Choroid plexus epithelial cell (primary cell): ENCODE data around the gene UNC5B.

Experiments used
- DNase-seq: peaks from one replicate; pipeline ENCODE4 v3.0.0-alpha.2; 2010; ENCODE audit warnings: low read depth
- H3K4me3 ChIP-seq: 2 replicates; pipeline ENCODE4 v1.5.1; 2011; ENCODE audit warnings: low read depth, mild to moderate bottlenecking, control low read depth, low read length, moderate library complexity
- CTCF ChIP-seq: conservative IDR thresholded peaks from 2 replicates; pipeline ENCODE4 v1.5.1; 2011; ENCODE audit warnings: low read depth, mild to moderate bottlenecking, control low read depth, inconsistent platforms, low read length, moderate library complexity

The UNC5B gene

GRCh38 chr10:71351628-71352319, 139.4 kb downstream of the UNC5B start:
- DNase-seq = no peak
- no peak for TF ChIP-seq CTCF
- H3K4me3 ChIP-seq = no peak overlapping the region
